ENCODE results near the gene CLNK. TPM values are rescaled to one million over a fixed set of nuclear protein-coding genes. Genes with fewer than 3 reads are reported as not detected.

Gene CLNK
- total RNA-seq, 4 donors from 2014 or later: under 0.01 to 0.48 TPM; not detected in 2

GRCh38 chr4:10582059-10582686 is 102.4 kb downstream of the CLNK start:
- Histone ChIP-seq H3K9me3 (no peaks in the 10 kb centered on the region), H3K27ac (no peak overlapping the region), H3K27me3 (no peaks in the 10 kb centered on the region), H3K36me3 (no peaks in the 10 kb centered on the region), H3K4me3 (no peak overlapping the region), H3K4me1 (peaks cover 0 to 5% (median 2%) of the 10 kb centered on the region in 4 donors)
- peak; percentile 70 to 86 (median 85) for TF ChIP-seq CTCF (IDR thresholded peaks at IDR 0.05)
- no peak for TF ChIP-seq POLR2A (IDR thresholded peaks at IDR 0.05)
- no peak for TF ChIP-seq EP300 (IDR thresholded peaks at IDR 0.05; ENCODE audit: low read depth)
- no peak for TF ChIP-seq POLR2AphosphoS5 (IDR thresholded peaks at IDR 0.05)
- peak; percentile 36 for DNase-seq
- intact Hi-C loops (cut with DNase I; ENCODE audit: low total_unique reads) (no loop called here), in situ Hi-C loops (cut with MboI; ENCODE audit: low pct_ligation_motif_present in 1 of 4, low pct_unique_long_range_greater_than_20kb in 1 of 4, low sequenced_read_pairs in 3 of 4) (loop anchor here (10.0 to 25.0 kb wide), 3 partner anchors 830 to 1130 kb away; partner anchors contain the start of gene HS3ST1 (in 1 of the 4))
- WGBS, 2 donors (ENCODE audit: low coverage in 1 of 2): 47 to 56% methylated on average over 3 of the region's 3 CpGs

DNA sequence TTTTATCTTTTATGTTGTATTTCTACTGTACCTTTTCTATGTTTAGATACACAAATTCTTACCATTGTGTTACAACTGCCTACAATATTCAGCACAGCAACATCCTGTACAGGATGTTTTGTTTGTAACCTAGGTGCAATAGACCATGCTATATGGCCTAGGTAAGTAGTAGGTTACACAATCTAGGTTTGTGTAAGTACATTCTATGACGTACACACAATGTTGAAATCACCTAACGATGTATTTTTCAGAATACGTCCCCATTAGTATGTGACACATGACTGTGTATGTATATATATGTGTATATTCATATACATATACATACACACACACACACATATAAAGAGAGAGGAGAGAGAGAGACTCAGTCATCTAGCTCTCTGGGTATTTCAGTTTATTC is 103.5 kb downstream of the CLNK start:
- H3K27me3 ChIP-seq: no peaks in the 10 kb centered on the region
- TF ChIP-seq EP300 (IDR thresholded peaks at IDR 0.05; ENCODE audit: low read depth): no peak
- TF ChIP-seq POLR2A (IDR thresholded peaks at IDR 0.05): no peak
- TF ChIP-seq CTCF (IDR thresholded peaks at IDR 0.05): no peak
- TF ChIP-seq POLR2AphosphoS5 (IDR thresholded peaks at IDR 0.05): no peak
- WGBS, 2 donors (ENCODE audit: low coverage in 1 of 2): 88 to 90% methylated on average over 2 to 3 of the region's 3 CpGs
- H3K9me3 ChIP-seq: no peaks in the 10 kb centered on the region
- intact Hi-C loops (cut with DNase I; ENCODE audit: low total_unique reads) (no loop called here), in situ Hi-C loops (cut with MboI; ENCODE audit: low pct_ligation_motif_present in 1 of 4, low pct_unique_long_range_greater_than_20kb in 1 of 4, low sequenced_read_pairs in 3 of 4) (loop anchor here (10.0 to 25.0 kb wide), 3 partner anchors 831 to 1131 kb away; partner anchors contain the start of gene HS3ST1 (in 1 of the 4))
- no peak overlapping the region for H3K4me3 ChIP-seq
- peaks cover 0 to 5% (median 2%) of the 10 kb centered on the region in 4 donors for H3K4me1 ChIP-seq
- no peaks in the 10 kb centered on the region for H3K36me3 ChIP-seq
- no peak overlapping the region for H3K27ac ChIP-seq
- DNase-seq: no peak

DNA sequence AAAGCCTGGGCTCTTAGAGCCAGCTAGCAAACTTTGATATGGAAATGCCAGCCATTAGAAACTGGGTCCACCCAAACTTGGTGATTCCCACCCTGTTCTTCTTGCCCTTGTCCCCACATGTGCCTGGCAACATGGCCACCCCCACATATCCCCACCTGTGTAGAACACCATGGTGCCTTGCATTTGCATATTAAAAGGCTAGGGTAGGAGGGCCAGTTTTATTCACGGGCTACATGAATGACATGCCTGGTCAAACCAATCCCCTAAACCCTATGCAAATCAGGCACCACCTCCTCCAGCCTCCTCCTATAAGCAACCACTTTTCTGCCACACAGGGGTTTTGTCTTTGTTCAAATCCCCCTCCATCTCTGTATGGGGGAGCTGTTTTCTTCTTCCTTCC is 104.9 kb downstream of the CLNK start:
- no peak for TF ChIP-seq POLR2A (IDR thresholded peaks at IDR 0.05)
- no peak for TF ChIP-seq POLR2AphosphoS5 (IDR thresholded peaks at IDR 0.05)
- no peak for TF ChIP-seq EP300 (IDR thresholded peaks at IDR 0.05; ENCODE audit: low read depth)
- no peak for TF ChIP-seq CTCF (IDR thresholded peaks at IDR 0.05)
- Histone ChIP-seq H3K27me3 (no peaks in the 10 kb centered on the region), H3K4me1 (peaks cover 0 to 5% (median 2%) of the 10 kb centered on the region in 4 donors), H3K27ac (no peak overlapping the region), H3K9me3 (no peaks in the 10 kb centered on the region), H3K4me3 (no peak overlapping the region), H3K36me3 (no peaks in the 10 kb centered on the region)
- 80 to 85% methylated on average over 1 of the region's 1 CpG for WGBS, 2 donors (ENCODE audit: low coverage in 1 of 2)
- DNase-seq: no peak
- in situ Hi-C loops (cut with MboI; ENCODE audit: low pct_ligation_motif_present in 1 of 4, low pct_unique_long_range_greater_than_20kb in 1 of 4, low sequenced_read_pairs in 3 of 4) (loop anchor here (10.0 to 25.0 kb wide), 3 partner anchors 833 to 1133 kb away; partner anchors contain the start of gene HS3ST1 (in 1 of the 4)), intact Hi-C loops (cut with DNase I; ENCODE audit: low total_unique reads) (no loop called here)

- in situ Hi-C loops (cut with MboI; ENCODE audit: low pct_ligation_motif_present in 1 of 4, low pct_unique_long_range_greater_than_20kb in 1 of 4, low sequenced_read_pairs in 3 of 4): loop anchor here in 3 of 4 donors (25.0 kb wide), 2 partner anchors 835 to 1135 kb away; no protein-coding TSS in a partner anchor
- no peaks in the 10 kb centered on the region for H3K4me1 ChIP-seq
- H3K4me3 ChIP-seq: no peak overlapping the region
- H3K9me3 ChIP-seq: no peaks in the 10 kb centered on the region
- no peaks in the 10 kb centered on the region for H3K27me3 ChIP-seq
- H3K36me3 ChIP-seq: no peaks in the 10 kb centered on the region
- no peak overlapping the region for H3K27ac ChIP-seq
- TF ChIP-seq EP300 (IDR thresholded peaks at IDR 0.05; ENCODE audit: low read depth) (no peak), POLR2AphosphoS5 (IDR thresholded peaks at IDR 0.05) (no peak), POLR2A (IDR thresholded peaks at IDR 0.05) (no peak), CTCF (IDR thresholded peaks at IDR 0.05) (no peak)
- 55 to 57% methylated on average over 11 of the region's 11 CpGs for WGBS, 2 donors (ENCODE audit: low coverage in 1 of 2)
- DNase-seq: no peak
- intact Hi-C loops (cut with DNase I; ENCODE audit: low total_unique reads): no loop called here
Measured at GRCh38 chr4:10577508-10578426, 106.8 kb downstream of the CLNK start.

Data from transverse colon (tissue), 4 donors.